Activated effector memory CD4-positive, alpha-beta T cell treated with anti-CD3 and anti-CD28 coated beads, Interleukin-2, amount 50 U/mL, for 16 hours (primary cell): ENCODE results near the gene MPHOSPH6.
"Not testable (repeated sequence)": the region's sequence is repeated elsewhere in the genome, so short reads cannot be mapped to it uniquely, and the experiment has no call there.

Experiments used
- DNase-seq: peaks from one replicate; pipeline ENCODE4 v3.0.0-alpha.2; 2020

Gene MPHOSPH6, protein sequence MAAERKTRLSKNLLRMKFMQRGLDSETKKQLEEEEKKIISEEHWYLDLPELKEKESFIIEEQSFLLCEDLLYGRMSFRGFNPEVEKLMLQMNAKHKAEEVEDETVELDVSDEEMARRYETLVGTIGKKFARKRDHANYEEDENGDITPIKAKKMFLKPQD

DNA sequence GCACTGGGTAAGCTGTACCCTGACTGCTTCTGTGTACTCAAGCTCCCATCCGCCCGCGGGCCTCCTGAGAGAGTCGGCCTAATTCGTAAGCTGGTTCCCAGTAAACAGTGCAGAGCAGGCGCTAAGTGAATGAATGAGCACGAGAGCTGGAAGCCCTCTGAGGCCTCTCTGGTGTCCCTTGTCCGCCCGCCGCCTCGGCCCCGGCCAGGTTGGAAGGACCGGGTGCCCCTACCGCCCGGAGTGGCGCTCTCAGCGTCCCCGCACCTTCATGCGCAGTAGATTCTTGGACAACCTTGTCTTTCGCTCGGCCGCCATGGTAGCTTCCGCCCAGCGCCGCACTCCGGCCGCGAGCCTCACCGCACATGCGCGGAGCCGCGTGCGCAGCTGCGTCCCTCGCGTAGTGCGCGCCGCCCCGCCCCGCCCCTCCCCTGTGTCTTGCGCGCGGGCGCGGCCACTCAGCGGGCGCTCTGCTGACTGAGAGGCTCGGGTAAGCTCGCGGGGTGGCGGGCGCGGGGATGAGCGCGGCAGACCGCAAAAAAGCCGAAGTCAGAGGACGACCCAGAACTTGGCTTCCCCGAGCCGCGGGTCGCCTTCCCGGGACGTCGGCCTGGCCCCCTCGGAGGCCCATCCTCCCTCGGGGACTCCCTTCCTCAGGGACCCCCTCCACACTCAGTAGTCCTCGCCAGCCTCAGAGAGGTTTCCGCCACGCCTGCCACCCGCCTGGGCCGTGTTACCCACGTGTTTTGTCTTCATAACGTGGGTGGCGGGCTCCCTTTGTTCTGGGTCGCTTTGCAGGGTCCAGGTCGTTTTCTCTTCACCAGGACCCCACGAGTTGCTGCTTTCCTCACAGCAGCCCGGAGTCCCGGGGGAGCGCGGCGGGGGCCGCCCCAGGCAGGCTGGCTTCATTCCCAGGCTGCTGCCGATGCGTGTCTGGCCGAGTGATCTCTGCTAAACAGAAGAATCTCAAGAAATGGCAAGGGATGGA is at the start of gene MPHOSPH6:
Gene MPHOSPH6 (minus strand): TSS at position 364 of the 985 bp plus-strand sequence. CDS start 49 bp downstream, at position 315.
- peak; percentile 96 for DNase-seq

DNA sequence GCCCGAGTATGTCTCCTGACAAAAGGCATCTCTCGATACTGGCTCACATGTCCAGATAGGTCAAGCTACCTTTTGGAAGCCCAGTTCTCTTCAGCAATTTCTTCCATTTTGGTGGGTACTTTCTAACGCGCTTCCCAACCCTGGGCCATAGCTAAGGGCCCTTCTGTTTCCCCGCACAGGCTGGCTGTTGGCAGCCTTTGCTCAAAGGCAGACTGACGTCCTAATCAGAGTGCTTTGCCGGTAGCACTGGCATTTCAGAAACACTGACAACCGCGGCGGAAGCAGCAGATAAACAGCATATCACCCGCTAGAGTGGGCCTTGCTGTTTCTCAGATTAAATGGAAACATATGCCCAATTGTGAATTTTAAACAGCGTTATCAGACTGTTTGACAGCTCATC is 49.3 kb upstream of the MPHOSPH6 start:
- no peak for DNase-seq

DNA sequence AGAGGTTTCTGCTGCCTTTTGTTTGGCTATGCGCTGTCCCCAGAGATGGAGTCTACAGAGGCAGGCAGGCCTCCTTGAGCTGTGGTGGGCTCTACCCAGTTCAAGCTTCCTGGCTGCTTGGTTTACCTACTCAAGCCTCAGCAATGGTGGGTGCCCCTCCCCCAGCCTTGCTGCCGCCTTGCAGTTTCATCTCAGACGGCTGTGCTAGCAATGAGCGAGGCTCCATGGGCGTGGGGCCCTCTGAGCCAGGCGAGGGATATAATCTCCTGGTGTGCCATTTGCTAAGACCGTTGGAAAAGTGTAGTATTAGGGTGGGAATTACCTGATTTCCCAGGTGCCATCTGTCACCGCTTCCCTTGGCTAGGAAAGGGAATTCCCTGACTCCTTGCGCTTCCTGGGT is 39.3 kb upstream of the MPHOSPH6 start:
- not testable (repeated sequence) for DNase-seq

DNA sequence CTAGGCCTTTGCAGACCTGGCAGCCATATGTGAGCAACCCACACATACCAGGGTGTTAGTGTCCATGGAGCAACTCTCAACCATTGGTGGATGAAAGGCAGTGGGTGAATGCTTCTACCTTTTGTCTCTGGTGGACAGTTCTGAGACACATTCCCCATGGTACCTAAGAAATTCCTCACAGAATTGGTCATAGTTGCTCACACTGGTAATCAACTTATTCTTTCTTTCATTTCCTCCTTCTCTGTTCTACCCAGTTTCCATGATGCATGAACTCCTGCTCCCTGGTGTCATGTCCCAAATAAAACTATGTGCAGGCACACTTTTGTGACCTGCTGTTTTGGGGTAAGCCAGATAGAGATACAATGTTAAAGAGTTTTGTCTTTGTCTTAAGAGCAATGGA is 33.2 kb upstream of the MPHOSPH6 start:
- DNase-seq = no peak

DNA sequence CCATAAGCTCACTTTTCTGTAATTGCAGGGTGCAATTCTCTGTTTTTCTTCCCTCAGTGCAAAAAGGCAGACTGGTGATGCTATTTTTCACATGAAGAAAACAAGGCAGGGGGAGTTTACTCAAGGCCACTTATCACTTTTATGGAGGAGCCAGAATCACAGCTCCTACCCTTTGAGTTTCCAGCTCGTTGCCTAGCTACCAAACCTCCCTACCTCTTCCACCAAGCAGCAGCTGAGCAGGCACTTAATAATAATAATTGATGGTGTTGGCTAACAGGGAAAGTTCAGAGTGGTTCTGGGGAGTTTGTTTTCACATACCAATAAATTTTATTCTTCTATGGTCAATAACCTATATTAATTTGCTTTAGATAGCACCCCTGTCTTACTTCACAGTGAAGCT is 31.9 kb upstream of the MPHOSPH6 start:
- no peak for DNase-seq

DNA sequence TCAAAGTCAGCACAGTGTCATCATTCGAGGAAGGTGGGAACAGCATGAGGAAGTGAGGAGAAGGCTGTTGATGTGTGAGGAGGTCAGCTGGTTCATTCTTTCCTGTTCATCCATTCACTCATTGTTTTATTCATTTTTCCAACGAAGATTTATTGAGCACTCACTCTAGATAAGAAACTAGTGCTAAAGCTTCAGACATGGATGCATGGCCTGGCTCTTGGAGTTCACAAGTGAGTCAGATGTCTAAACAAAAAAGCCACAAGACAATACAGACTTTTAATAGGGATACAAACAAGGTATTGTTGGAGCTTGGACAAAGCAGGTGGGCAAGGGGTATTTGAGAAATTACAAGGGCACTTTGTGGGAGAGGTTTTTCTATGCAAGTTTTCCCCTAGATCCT is 31.3 kb upstream of the MPHOSPH6 start:
- DNase-seq = no peak

DNA sequence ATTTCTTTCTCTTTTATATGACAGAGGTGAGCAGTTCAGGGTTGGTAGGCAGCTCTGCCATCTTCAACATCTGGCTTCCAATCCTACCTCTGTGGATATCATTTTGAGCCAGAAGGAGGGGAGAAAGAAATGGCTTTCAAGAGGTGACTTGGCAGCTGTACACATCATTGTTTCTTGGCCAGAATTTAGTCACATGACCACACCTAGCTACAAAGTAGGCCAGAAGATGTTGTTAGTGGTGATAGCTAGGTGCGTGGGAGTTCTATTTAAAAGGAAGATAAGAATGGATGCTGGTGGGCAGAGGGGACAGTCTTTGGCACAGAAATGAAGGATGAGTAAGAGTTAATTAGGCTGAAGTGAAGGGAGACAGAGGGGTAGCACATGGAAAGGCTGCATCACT is 29.2 kb upstream of the MPHOSPH6 start:
- DNase-seq = no peak

DNA sequence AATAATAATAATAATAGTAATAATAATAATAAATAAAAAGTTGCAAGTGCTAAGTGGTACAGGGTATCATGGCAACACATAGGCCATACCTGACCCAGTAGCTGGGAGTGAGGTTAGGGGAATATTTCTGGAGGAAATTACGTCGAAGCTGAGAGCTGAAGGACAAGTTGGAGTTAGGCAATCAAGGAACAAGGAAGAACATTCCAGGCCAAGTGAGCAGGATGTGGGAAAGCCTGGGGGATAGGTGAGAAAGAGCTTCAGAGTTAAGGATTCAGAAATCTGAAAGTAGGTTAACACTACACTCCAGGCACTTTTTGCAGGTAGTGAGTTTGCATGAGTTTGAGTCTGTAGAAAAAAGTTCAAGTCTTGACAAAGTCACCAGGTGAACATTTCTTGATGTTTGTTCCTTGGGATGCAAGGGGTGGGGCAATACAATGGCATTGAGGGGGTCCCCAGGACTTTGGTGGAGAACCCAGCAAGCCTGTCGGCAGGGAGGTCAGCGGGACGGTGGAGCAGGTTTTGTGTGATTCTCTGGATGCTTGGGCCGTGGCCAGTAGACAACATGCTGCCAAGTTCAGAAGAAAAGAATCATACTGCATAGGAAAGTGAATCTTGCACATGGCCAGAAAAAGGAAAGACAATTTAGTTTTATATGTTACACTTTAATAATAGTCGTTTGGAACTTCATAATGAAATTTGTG is 27.7 kb upstream of the MPHOSPH6 start:
- no peak for DNase-seq

DNA sequence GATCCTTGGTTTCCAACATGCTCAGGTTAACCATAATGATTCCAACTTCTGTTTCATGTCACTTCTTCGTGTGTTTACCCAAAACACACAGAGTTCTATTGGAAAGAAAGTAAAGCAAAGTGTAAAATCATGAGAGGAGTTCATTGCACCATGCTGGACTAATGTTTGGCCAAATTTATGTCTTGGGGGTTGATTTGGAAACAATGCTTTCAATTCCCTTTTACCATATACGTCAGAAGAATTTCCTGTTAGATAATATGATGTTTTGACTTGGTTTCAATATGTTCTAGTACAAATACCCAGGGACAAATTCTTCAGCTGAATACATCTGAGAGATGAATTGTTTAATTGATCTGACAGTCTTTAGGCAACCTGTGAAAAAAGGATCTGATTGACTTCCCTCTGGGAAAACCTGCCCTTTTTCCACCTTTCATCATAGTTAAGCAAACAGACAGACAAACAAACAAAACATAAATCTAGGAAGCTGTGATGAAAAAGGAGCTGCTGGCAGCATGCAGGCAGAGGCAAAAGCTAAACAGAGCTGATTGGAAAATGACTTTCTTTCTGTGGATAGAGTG is 26.0 kb upstream of the MPHOSPH6 start:
- DNase-seq = no peak

DNA sequence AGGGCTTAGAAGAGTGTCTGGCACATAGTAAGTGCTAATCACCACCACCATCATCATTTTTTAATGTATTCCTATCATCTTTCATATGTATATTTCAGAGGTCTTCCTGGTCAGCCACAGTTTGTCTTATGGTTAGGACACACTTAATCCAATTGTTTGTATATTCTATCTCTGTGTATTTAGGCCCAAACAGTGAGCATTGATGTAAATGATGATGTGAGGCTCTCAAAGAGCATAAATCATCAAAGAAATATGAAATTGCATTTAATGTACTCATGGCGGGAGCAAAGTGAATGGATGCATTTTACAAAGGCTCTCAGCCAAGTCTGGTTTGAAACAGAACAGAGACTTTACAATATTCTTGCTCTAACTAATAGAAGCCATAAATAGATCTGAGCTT is 24.1 kb upstream of the MPHOSPH6 start:
- DNase-seq = no peak

DNA sequence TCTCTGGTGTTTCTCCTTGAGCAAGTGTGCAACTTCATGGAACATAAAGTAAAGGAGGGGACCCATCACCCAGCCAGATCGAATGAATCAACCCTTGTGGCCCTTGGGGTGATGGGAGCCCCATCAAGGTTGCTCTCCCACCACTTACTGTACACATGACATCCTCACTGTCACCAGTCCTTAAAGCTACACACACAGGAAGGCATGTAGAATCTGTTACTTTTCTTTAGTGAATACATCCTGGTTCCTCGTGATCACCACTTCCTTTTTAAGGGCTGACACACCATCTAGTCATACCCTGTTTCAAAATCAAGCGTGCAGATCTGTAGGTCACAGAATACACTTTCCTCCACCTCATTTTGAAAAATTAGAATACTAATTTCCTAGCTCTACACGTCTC is 22.6 kb upstream of the MPHOSPH6 start:
- no peak for DNase-seq

DNA sequence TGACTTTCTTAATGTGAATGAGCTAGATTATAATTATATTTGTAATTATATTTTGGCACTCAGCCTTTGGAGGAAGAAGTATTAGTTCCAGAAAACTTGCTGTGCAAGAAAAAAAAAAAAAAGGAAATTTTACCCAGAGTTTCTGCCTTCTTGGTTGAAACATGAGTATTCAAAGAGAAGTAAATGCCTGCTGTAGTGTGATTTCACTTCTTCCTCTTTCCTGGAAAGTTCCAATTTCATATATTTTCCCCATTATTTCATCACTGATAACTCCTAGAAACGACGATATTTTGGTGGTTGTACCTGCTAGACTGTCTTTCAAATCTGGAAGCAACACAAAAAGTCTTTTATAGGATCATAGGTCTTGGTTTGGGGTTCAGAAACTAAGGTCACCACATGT is 20.4 kb upstream of the MPHOSPH6 start:
- no peak for DNase-seq

DNA sequence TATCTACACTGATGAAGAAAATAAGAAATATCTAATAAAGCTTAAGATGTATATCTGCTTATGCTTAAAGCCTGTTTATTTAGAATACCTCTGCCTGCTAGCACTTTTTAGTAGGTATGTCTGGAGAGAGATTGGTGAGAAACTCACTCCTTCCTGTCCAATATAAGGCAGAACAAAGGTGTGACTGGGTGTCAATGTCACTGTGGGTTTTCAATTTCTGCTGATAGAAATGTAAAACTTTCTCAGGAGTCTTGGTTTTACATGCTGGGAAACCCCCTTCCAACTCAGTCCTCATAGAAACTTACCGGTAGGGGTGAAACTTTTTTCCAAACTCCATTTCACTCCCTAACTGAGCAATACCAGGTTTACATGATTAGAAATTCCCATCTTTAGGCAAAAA is 17.8 kb upstream of the MPHOSPH6 start:
- DNase-seq = no peak

DNA sequence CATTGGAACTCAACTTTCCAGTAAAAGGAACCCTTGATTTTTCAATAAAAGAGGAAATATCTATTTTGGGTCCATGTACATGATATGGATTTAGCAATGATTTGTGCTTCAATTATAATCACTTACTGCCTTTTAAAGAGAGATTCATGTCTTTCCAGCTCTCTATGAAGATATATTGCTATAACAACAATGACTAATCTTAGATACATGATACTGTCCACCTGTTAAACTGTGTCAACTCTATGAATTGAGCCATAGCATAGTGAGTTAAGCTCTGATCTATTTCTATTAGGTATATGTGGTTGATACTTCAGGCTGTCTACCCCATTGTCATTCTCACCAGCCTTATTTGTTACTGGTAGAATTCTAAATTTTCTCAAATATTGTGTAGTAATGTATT is 15.0 kb upstream of the MPHOSPH6 start:
- no peak for DNase-seq

DNA sequence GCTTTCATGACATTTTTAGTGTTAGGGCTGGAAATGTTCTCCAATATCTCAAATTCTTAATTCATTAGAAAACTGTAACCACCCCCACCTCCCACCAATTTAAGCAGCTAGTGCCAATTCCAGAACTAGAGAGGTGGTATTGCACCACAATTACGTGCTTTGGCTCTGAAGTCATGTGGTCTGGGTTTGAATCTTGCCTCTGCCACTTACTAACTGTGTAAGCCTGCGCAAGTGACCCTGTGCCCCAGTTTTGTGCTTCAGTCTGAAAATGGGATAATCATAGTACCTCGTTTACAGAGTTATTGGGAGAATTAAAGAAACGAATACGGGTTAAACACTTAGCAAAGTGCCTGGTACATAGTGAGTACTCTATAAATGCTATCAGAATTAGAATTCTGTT is 14.2 kb upstream of the MPHOSPH6 start:
- DNase-seq = no peak

DNA sequence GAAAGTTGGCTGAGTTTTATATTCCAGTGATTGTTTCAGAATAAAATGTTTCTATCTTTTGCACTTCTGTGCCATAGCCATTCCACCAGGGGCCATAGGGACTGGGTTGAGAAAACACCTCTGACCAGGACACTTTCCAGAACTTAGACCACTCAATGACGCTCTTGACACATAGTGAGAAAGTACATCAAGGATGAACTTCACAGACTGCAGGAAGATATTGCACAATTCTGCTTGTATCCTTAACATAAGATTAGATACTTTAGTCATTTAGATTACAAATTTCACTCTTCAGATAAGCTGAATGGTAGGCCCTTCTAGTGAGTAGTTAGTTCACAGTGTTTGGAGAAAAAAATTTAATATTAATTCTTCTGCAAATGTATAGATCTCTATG is 13.0 kb upstream of the MPHOSPH6 start:
- no peak for DNase-seq

DNA sequence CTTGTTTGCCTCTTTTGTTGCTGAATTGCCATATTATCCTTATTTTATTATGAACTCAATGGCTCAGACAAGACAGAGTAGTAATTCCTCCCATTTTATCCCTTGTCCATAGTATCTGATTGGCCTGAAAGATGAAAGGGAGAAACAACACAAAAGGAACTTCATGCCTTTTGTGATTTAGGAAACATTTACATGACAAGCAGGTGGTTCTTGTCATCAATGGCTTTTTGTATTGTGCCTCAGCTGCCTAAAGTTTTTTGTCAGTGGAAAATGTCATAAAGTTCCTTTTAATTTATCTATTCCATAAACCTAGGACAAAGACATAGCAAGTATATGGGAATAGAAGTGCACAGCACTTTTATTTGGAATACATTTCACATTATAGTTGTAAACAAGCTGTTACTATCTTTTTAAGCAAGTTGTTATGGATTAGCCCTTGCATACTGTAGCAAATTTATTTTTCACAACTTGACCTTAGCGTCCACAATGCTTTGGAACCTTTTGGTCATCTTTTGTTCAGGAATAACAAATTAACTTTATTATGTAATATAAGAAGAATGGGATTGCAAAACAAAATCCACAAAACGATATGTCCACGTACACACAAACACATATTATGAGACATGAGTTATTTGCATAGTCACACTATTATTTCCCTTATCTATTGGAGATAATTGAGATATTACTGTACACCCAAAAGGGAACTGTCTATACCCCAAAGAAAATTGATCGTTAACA is 12.4 kb upstream of the MPHOSPH6 start:
- DNase-seq = no peak

DNA sequence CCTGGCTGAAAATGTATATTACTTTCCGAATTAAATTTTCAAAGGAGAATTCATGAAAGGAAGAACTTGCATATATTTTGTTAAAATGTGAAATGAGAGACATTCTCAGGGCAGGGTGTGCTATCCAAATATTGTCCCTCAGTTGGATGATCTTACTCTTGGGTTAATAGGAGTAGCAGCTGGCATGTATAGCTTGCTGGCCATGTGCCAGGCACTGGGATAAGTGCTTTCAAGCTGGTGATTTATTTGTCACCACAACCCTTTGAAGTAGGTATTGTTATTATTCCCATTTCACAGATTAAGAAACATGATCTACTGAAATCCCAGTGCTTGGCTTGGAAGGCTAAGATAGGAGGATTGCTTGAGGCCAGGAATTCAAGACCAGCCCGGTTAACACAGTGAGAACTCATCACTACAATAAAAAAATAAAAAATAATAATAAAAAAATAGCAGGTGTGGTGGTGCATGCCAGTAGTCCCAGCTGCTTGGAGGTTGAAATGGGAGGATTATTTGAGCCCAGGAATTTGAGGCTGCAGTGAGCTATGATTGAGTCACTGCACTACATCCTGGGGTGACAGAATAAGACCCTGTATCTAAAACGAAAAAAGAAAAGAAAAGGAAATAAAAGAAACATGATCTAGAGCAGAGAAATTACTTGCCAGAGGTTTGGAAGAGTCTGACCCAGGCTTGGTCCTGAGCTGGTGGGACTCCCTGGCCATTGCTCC is 11.6 kb upstream of the MPHOSPH6 start:
- no peak for DNase-seq

DNA sequence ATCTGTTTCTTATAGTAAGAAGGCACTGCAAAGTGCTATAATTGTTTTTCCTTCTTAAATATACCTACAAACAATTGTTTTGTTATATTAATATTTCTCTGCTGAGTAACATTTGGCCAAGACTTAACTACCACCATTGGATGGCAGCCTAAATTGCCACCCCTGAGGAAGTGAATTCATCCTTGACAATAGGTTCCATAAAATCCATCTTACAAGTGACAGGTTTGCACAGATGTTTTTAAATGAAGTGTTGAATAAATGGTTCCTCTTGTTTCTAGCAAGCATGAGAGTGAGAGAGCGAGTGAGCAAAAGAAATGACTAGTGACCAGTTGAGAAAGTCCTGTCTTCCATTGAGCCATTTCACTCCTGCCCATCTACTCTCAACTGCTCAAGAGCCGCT is 8.3 kb upstream of the MPHOSPH6 start:
- DNase-seq = no peak

DNA sequence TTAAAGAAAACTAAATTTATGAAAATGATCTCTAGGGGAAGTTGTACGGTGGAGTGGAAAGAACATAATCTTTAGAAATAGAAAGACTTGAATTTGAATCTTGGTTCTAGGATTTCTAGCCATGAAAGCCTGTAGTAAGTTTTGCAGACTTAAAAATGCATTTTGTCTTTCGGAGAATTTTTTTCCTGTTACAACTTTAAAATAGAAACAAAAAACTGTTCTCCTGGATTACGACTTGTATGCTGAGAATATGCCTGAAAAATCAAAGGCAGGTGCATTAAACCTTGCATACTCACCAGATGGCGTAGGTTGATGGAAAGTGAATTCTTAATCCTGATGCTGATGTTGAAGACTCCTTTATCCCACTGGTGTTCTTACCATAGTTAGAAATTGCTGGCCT is 7.5 kb upstream of the MPHOSPH6 start:
- DNase-seq = no peak

DNA sequence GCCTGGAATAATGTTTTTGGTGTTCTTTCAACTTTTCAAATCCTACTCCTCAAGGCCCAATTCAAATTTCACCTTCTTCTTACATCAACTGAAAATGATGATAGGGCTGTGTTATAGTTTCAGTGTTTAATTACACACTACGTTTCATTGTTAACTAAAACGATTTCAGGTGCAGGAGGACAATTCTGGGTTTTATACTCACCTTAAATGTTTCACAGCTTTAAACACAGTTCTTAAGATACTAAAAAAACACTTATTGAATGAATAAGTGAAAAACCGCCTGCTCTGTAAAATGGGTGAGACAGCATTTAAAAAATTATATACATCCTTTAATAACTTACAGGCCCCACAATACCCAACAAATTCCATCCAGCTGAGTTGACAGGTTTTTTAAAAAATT is 6.2 kb upstream of the MPHOSPH6 start:
- no peak for DNase-seq

DNA sequence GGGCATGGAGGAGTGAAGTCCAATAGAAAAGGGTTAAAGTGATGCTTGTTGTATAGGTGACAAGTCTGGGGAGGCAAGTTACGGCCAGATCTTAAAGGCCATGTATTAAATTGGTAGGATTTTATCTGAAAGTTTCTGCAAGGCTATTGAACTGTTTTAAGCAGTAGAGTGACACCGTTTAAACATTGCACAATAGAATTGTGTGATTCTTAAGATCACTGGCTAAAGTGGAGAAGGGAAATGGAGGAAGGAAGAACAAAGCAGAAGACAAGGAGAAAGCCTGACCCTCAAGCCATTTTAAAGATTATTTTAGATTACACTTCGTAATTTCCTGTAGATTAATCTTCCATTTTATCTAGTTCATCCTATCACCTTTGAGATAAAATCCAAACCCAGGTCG is 5.6 kb upstream of the MPHOSPH6 start:
- no peak for DNase-seq
